ENCODE data around the gene CLMP.
"Not testable (repeated sequence)": the region's sequence is repeated elsewhere in the genome, so short reads cannot be mapped to it uniquely, and the experiment has no call there.

The CLMP gene

DNA sequence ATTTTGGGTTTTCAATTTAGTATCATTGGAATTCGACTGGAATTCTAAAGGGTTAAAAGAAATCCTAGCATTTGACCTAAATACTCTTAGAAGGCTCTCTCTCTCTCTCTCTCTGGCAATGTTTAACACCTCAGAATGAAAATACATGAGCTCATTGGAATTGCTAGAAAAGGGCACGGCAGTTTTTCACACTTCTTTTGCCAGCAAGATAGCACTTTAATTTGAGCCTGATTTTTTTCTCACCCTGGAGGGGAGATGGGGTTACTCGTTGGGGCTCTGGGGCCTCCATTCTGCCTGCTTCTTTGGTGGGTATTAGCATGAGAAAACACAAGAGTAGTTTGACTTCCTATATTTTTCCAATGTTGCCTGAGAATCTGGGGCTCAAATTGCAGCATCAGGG is 22.8 kb upstream of the CLMP start:
- DNase-seq: no peak

DNA sequence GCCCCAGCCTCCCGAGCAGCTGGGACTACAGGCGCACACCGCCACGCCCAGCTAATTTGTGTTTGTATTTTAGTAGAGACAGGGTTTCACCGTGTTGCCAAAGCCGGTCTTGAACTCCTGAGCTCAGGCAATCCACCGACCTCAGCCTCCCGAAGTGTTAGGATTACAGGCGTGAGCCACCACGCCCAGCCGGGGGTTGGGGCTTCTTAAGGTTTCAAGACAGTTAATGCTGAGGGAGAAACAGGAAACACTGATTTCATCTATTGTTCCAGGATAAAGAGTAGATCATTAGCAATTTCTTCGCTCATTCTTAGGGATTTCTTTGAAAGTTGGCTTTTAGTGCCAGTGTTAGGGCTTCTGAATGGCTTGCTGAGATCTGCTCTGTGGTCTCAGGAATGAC is 21.2 kb upstream of the CLMP start:
- no peak for DNase-seq

DNA sequence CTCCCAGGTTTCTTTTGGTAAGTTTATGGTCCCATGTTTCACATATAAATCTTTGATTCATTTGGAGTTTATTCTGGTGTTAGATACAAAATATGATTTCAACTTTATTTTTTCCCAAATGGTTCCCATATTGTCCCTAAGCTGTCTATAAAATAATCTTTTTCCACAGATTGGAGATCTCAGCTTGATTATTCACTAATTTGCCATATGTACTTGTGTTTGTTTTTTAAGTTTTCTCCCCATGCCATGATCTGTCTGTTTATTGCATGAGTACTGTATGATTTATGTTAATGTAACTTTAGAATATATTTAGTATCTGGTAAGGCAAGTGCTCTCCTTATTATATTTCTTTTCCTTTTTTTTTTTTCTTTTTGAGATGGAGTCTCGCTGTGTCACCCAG is 19.9 kb upstream of the CLMP start:
- DNase-seq: no peak

DNA sequence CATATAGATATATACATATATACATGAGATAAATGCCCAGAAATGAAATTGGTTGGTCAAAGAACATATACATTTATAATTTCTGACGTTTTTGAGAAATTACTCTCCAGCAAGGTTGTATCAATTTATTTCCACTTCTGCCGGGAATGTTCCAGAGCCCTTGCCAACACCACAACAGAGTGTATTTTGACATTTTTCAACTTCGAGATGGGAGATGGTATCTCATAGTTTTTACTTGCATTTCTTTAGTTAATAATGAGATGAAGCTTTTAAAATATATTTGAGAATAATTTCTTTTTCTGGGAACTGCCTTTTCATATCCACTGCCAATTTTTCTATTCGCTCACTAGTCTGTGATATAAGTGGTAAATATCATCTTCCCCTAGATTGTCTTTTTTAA is 19.3 kb upstream of the CLMP start:
- no peak for DNase-seq

DNA sequence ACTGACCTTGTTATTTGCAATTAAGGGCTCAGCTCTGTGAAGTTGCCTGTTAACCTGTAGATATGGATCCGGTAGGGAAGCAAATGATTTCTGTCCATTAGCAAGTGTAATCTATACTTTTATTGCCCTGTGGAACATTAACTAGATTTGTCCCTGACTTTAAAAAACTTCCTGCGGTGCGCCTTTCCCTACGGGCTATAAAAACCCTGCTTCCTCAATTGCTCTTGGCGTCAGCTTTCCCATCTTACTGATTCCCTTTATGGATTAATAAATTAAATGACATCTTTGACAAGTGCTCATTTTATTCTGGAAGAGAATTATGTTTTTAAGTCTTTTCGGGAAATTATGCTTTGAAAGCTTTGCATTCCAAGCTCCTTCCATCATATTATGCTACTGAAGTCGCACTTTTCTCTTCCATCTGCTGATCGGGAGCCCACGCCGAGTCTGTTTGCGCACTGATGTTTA is 18.3 kb upstream of the CLMP start:
- DNase-seq: no peak

DNA sequence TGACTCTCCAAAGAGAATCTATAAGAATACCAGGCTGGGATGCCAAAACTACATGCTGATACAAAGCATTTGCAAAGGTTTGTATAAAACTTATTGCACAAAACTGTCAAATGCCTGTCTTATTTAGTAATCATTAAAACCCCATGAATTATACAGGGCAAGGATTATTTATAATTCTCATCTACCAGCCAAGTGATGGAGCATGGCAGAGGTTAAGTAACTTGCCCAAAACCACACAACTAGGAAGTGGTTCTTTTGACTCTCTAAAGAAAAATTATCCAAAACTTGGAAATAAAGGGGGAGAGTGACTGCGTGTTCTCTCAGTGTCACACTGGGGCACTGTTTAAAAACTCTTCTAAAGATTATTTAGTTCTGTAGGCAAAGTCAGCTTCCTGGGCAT is 17.4 kb upstream of the CLMP start:
- DNase-seq: no peak

DNA sequence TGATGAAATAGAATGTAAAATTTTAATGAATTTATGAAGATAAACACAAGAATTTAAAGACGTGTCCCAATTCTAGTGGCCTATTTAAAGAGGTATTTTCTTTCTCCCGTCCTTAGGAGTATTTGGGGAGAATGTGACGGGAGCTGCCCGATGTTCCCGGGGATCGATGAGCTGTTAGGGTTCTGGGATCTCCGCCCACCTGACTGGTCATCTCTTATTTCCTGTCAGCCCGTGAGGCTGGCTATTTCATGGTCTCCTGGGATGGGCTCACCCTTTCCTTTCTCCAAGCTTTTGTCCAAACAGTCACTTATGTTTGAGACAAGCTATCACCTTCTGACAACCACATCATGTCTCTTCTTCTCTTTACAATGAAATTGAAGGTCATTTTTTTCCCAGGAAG is 16.9 kb upstream of the CLMP start:
- DNase-seq: no peak

DNA sequence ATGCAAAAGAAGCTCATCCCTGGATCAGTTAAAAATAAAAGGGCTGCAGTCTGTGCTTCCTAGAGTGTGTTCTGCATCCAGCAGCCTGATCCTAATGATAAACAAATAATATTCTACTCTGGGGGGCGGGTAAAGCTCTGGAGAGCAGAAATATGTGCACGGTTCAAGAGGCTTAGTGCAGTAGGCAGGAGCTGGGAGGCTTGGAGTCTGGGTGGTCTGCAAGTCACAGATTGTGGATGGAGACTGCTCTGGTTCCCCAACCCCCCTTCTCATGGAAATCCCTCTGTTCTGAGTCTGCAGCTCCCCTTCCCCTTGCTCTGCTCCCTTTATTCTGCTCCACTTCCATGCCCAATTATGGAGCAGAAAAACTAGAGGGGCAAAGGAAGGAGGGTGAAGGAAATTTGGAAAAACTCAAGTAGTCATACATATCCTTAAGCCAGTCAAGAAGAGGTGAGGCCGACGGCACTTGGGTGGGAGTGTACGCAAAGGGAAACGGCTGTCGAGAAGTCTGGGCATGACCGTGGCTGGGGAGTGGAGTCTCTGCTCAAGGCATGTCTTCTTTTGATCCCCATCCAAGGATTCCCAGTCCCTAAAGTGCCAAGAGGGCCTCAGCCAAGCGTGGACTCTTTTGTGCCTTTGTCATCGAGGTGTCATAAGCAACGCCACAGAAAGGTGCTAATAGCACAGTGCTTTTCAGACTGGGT is 16.3 kb upstream of the CLMP start:
- DNase-seq: no peak

DNA sequence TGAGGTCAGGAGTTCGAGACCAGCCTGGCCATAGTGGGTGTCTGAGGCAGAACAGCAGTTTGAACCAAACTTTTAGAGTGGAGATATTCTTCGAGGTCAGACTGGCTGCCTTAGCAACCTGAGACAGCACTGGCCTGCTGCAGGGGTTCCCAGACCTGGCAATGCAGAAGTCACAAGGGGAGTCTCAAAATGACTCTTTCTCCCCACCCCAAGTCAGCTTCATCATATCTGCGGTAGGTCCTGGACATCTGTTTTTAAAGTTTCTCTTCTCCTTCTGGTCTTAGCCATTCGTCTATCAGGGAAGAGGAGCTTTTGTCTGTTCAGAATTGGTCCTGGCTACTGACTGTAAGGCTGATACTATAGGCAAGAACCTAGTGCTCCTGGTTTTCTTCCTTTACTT is 14.5 kb upstream of the CLMP start:
- no peak for DNase-seq

DNA sequence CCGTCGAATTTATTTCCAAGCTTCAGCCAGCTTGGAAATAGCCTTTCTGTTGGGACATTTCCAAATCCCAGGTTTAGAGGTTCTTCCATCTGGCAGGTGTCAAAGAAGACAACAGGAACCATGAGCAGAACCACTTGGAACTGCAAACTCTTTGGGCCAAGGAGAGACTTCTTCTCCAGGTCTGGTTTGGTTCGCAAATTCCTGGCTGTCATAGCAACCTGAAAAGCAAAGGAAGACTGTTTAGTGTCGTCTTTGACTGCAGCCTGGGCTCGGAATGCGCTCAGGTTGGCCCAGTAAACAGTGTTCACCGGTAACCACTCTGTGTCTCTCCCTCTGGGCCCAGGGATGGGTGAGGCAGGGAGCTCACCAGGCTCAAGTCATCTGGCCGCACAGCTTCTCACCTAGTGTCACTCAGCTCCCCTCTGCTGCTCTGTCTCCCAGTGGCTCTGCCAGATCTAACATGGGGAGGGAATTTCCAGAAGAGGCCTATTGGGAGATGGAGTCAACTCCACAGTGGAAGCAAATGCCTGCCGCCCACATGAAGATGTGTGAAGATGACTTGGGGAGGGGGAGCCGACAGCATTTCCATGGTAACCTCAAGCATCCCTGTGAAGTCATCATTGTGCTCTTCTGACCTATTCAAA is 11.9 kb upstream of the CLMP start:
- no peak for DNase-seq

DNA sequence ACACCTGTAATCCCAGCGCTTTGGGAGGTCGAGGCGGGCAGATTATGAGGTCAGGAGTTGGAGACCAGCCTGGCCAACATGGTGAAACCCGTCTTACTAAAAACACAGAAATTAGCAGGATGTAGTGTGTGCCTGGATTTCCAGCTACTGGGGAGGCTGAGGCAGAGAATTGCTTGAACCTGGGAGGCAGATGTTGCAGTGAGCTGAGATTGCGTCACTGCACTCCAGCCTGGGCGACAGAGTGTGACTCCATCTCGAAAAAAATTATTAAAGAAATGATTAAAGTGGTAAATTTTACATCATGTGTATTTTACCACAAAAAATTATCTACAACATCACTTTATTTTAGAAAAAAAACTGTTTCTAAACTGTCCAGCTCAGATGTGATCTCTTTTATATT is 11.0 kb upstream of the CLMP start:
- not testable (repeated sequence) for DNase-seq

DNA sequence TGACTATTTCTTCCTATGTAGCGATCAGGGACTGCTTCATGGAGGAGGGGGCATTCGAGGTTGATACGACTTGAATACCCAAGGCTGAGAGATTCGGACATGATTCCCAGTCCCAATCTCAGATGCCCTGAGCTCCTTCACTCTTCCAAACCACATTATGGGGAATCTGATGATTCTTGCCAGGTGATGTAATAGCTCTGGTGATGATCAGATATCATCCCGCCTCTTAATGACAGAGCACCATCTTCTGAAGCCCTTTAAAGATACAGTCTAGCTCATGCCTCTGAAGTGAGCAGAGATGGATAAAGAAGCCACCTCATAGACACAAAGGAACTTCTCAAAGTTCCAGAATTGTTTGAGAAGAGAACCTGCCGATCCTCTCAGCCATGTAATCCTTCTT is 8.9 kb upstream of the CLMP start:
- DNase-seq: no peak

DNA sequence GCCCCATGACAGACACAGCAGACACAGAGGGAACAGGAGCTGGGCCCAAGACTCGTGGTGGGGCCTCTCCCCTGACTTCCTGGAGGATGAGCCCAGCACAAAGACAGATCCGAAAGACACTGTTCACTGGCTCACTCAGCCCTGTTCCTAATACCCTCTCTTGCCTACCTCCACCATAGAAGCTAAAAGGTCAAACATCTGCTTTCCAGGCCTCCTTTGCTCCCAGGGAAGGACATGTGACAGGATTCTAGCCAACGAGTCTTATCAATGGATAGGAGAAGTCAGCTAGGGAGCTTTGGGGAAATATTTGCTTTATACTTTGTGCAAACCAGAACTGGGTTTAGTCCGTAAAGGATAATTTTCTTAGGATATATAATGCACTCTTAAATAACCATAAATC is 8.4 kb upstream of the CLMP start:
- DNase-seq: no peak

DNA sequence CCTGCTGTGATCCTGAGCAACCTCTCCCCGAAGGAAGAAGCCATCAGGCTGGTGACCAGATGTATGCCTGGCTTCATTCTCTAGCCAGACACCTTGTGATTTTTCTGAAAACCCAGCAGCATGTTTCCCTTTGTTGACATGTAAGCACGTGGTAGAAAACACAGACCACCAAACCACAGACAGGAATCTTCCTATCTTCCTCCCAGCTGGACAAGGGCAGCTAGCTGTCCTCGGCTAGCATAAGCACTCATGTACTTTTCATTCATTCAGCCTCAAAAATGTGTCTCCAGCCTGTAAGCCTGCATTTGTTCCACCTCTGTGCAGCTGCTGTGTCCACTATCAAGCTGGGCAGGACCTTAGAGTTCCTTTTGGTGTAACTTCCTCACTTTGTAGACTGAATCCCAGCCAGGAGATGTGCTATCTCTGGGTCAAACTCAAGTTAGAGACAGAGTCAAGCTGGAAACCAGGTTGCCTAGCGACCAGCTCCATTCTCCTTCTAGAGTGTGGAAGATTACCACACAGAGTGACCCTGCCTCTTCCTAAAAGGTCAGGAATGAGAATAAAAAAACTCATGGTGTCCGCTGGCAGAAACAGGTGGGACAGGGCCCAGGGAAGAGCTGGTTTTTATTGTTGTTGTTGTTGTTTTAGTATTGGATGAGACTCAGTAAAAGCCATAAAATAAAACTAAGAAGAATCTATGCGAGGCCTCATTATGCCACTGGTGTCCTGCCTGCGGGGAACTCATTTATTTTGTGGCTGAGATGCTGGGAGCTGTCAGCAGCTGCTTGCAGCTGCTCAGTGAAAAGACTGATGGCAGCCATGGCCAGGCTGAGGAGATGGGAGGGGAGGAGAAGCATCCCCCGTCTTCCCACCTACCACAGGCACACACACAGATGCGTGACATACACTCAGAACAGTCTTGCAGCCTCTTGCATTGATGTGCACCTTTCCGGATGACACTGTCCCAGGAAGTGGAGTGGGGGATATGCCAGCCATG is 7.4 kb upstream of the CLMP start:
- no peak for DNase-seq

DNA sequence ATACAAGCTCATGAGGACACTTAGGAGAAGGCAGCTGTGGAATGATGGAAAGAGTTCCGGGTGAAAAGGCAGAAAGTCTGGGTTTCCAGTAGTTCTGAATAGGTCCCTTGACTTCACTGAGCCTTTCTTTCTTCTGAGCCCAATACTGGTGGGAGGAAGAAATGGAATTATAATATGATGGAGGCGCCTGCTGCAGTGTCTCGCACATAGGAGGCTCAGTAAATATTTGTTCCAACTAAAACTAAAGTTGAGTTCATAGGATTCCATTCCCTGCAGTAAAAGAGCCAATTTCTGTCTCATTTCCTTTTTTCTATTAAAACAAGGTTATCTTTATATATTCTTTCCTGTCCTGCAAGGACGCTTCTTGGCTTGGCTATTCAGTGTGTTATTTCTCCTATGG is 5.2 kb upstream of the CLMP start:
- DNase-seq: no peak

DNA sequence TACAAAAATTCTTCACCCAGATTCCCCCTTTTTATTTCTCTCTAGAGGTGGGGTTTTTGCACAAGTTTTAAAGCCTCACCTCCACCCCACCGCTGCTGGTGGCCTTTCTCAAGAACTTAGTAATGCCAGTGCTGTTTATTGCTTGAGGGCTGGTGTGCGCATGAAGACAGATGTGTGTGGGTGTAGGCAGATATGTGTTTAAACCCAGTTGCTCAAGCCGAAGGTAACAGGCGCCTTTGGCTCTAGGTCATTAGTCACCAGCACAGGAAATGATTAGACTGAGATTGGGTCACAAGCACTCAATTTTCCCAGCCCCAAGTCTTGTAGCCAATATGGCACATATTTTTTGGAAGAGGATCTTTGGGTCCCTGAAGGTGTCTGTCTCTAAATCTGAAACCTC is 2.7 kb upstream of the CLMP start:
- no peak for DNase-seq

DNA sequence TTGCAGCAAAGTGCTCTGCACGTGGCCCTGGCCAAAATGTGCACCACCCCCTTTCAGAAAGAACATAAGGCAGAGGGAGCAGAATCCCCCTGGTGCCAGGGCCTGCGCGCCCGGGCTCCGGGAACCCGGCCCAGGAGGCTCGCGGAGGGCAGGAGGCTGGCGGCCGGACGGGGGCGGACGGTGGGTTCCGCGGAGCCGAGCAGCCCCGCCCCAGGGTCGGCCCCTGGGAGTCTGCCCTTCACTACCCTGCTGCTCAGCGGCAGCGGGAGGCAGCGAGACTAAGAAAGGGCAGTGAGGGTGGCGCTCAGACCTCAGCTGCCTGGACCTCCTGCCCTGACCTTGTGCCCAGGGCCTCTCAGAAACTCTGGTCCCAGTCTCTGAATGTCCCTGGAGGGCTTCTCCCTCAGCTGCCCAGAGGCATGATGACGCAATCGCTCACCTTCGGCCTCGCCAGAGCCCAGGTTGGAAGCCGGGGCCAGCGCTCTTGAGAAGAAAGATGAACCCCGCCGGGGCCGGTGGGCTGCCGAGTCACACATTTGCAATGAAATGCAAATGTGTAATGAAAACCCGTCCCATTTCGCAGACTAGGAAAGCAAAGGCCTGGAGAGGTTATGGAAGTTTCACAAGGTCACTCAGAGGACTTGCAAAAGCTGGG is 1.1 kb upstream of the CLMP start:
- no peak for DNase-seq

DNA sequence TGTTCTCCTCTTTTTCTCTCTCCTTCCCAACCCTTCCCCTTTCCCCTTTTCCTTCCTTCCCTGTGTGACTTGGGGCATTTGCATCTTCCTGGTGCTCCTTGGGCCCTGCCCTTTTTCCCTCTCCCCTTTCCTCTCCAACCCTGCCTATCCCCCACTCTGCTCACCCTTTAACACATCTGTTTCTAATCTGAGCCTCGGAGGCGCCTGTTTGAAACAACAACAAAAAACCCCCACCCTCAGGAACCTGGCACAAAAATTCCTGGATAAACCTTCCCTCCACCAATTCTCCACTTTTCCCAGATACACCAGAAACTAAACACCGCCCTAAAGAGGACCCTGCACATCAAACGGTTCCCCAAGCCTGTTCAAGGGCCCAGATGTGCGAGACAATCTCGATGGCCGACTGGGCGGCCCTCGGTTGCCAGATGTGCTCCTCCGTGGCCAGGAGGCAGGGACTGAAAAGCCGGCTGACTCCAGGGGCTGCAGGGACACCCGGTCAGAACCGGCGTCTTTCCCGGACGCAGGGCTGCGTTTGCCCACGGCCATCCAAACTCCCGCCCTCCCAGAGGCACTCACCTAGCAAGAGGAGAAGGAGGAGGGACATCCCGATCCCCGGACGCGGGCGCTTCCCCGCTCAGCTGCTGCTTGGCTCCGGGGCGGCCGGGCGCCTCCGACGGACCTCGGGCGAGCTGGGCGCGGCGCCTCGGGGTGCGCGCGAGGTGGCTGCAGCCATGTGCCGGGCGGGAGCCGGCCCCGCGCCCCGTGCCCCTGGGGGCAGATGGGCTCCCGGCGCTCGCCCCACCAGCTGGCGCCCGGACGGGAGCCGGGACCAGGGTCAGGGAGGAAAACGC is 486 bp downstream of the CLMP start:
- DNase-seq: no peak

DNA sequence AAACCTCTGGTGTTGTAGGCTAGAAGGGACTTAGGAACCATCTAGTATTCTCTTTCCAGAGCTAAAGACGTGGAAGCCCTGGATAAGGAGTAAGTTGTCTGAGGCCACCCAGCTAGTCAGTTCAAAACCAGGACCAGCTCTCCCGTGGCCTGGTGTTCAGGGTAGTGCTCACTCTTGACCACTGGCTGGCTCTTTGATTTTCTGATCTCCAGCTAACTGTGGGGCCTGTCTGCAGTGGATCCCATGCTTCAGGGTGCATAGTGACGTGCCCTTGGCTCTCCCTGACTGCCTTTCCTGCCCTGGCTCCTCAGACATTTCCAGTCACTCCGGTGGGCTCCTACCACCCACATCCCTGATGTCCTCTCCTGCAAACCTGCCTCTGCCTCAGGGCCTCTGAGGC is 1.3 kb downstream of the CLMP start:
- no peak for DNase-seq

DNA sequence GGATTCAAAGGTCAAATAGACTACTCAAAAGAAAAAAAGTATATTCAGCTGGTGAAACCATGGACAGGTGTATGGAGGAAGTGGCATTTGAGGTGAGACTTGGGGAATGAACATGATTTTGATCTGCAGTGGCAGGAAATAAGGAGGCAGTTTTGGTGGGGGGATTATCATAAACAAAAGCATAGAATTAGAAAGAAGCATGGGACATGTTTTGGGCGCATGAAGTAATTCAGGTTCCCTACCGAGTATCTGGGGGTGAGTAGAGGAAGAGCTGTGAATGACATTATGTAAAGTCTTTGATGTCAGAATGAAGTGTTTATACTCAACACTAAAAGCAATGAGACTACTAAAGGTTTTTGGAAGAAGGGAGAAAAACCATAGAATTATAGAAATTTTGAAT is 3.1 kb downstream of the CLMP start:
- DNase-seq: no peak

DNA sequence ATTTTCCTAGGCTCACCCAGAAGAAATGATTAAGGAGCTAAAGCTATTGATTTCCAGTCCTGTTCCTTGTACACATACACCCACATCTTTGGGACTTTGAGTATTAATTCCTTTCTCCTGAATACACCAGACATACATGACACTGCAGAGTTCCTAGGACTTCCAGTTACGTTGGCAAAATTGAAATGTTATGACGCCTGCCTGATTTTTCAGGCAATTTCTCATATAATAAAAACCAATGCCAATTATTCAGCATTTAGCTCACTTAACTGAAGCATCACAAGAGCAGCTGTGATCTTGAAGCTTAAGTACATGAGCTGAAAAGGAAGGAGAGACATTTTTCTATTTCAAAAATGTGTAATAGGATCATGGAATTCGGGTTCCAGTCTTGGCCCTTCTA is 4.5 kb downstream of the CLMP start:
- no peak for DNase-seq

DNA sequence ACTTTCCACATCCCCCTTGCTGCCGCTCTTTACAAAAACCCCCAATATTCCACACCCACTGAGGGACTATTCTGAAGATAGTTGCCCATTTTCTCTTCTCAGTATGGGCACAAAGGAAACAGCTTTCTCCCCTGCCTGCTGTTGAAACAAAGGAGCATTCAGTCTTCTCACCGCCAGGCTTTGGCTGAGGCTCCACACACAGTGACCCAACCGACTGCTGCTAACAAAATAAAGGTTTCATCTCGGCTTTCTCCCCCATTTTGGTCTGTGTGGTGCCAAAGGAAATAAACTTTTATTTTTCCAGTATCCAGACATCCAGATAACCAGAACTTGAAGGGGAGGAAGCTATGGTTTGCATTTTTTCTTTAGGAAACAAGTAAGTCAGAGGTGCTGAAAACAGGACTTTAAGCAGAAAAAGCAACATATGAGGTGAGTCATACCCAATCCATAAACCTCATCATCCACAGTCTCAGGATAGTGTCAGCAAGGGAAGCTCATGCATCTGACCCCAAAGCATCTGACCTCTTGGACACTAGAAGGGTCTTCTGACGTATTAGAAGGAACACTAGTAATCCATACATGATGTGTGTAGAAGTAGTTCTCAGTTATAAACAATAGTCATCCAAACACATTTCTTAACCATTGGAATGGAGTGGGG is 6.4 kb downstream of the CLMP start:
- DNase-seq: no peak
